ENCODE results near the gene FAAP20. TPM values are rescaled to one million over a fixed set of nuclear protein-coding genes. Genes with fewer than 3 reads are reported as not detected.

FAAP20 gene
- total and polyA plus RNA-seq, 4 donors = 5.6 to 31.5 (median 15.7) TPM

GRCh38 chr1:2141025-2141424, 53.5 kb downstream of the FAAP20 start:
- H3K9me3 ChIP-seq (ENCODE audit: control insufficient read depth in 4 of 4, low read length in 3 of 4) = no peaks in the 10 kb centered on the region
- no peak overlapping the region for H3K9ac ChIP-seq (ENCODE audit: low read depth in 1 of 2, low read length in 2 of 2)
- H3K36me3 ChIP-seq (ENCODE audit: control insufficient read depth in 4 of 4, insufficient read depth in 3 of 4, low read depth in 1 of 4, low read length in 3 of 4) = peaks cover 0 to 25% (median under 1%) of the 10 kb centered on the region in 4 donors
- 69% methylated on average over 4 of the region's 4 CpGs for WGBS
- no peak overlapping the region for H3K27ac ChIP-seq (ENCODE audit: low read depth in 1 of 2, low read length in 2 of 2)
- no peak for DNase-seq (ENCODE audit: low spot score)
- TF ChIP-seq YY1 (IDR thresholded peaks at IDR 0.05) (no peak), SP1 (IDR thresholded peaks at IDR 0.05) (no peak), FOXA1 (IDR thresholded peaks at IDR 0.05) (no peak), JUND (IDR thresholded peaks at IDR 0.05) (no peak), GABPA (IDR thresholded peaks at IDR 0.05 in 1 of 2, conservative IDR thresholded peaks at IDR 0.05 in 1 of 2) (no peak)
- no peaks in the 10 kb centered on the region for H3K27me3 ChIP-seq (ENCODE audit: control insufficient read depth in 4 of 4, insufficient read depth in 4 of 4, low read length in 3 of 4)
- H3K4me3 ChIP-seq (ENCODE audit: low read depth in 1 of 3, low read length in 3 of 3) = no peak overlapping the region
- no peaks in the 10 kb centered on the region for H3K4me1 ChIP-seq (ENCODE audit: control insufficient read depth in 4 of 4, insufficient read depth in 4 of 4, low read length in 3 of 4)

Other genes starting within 250 kb of the FAAP20 start
- gene CFAP74, start 191.0 kb downstream of the FAAP20 start, total RNA-seq = under 1 TPM in 1 of 2 donors, not detected in 1; under 0.01 TPM
- gene CFAP74, start 191.0 kb downstream of the FAAP20 start, polyA plus RNA-seq = under 1 TPM in 1 of 2 donors, not detected in 1; 0.31 TPM
- not detected for gene GABRD, start 175.4 kb downstream of the FAAP20 start, total RNA-seq
- gene GABRD, start 175.4 kb downstream of the FAAP20 start, polyA plus RNA-seq = under 1 TPM in 1 of 2 donors, not detected in 1; 0.29 TPM
- gene PRKCZ, start 144.4 kb downstream of the FAAP20 start, total RNA-seq = 1 to 10 TPM; 7.6 to 9.3 TPM
- gene PRKCZ, start 144.4 kb downstream of the FAAP20 start, polyA plus RNA-seq = 1 to 10 TPM; 4.8 to 9.9 TPM
- 10 to 100 TPM; 18.9 to 21.3 TPM for gene SKI, start 33.5 kb upstream of the FAAP20 start, total RNA-seq
- 10 to 100 TPM in 1 of 2 donors, 1 to 10 TPM in 1; 3.2 to 20.1 TPM for gene SKI, start 33.5 kb upstream of the FAAP20 start, polyA plus RNA-seq
- gene MORN1, start 196.8 kb upstream of the FAAP20 start, total RNA-seq = 1 to 10 TPM; 4.9 to 6.9 TPM
- 1 to 10 TPM; 2.3 TPM for gene MORN1, start 196.8 kb upstream of the FAAP20 start, polyA plus RNA-seq
- 10 to 100 TPM; 43.5 to 78.8 TPM for gene RER1, start 197.1 kb upstream of the FAAP20 start, total RNA-seq
- gene RER1, start 197.1 kb upstream of the FAAP20 start, polyA plus RNA-seq = 100 to 1,000 TPM; 101 to 142 TPM
- 10 to 100 TPM; 10.7 to 16.4 TPM for gene PEX10, start 217.8 kb upstream of the FAAP20 start, total RNA-seq
- 10 to 100 TPM in 1 of 2 donors, 1 to 10 TPM in 1; 6.2 to 12.9 TPM for gene PEX10, start 217.8 kb upstream of the FAAP20 start, polyA plus RNA-seq